MM.1S (cell line): ENCODE data around the gene CSNK1A1L.

Experiments used
- DNase-seq: peaks from one replicate; pipeline ENCODE4 v3.0.0-alpha.2; 2015
- H2AFZ ChIP-seq: fragments of 300-600 bp; sonication (generic); 2 replicates; pipeline ENCODE4 v1.6.0; 2016; ENCODE audit warnings: antibody characterized with exemption, low read length
- H3F3A ChIP-seq: fragments of 300-600 bp; sonication (generic); 2 replicates; pipeline ENCODE4 v1.6.1; 2016; ENCODE audit warnings: mild to moderate bottlenecking, antibody characterized with exemption, low read length, moderate library complexity, mixed read lengths; ENCODE audit not compliant: insufficient read depth
- H3K27ac ChIP-seq: fragments of 300-600 bp; sonication (generic); 2 replicates; pipeline ENCODE4 v1.5.1; 2016; ENCODE audit warnings: mild to moderate bottlenecking, low read length
- H3K27me3 ChIP-seq: fragments of 300-600 bp; sonication (generic); replicated peaks from 2 replicates; pipeline ENCODE4 v1.6.0; 2016; ENCODE audit warnings: low read length; ENCODE audit not compliant: insufficient read depth
- H3K36me3 ChIP-seq: fragments of 300-600 bp; sonication (generic); replicated peaks from 2 replicates; pipeline ENCODE4 v1.6.1; 2016; ENCODE audit warnings: mild to moderate bottlenecking, low read length, mixed read lengths; ENCODE audit not compliant: insufficient read depth
- H3K4me1 ChIP-seq: fragments of 300-600 bp; sonication (generic); 2 replicates; pipeline ENCODE4 v1.6.1; 2016; ENCODE audit warnings: low read length, mixed read lengths
- H3K4me2 ChIP-seq: fragments of 300-600 bp; sonication (generic); 2 replicates; pipeline ENCODE4 v1.6.0; 2016; ENCODE audit warnings: low read depth, low read length
- H3K4me3 ChIP-seq: fragments of 300-600 bp; sonication (generic); 2 replicates; pipeline ENCODE4 v1.5.1; 2016; ENCODE audit warnings: low read length, mixed read lengths
- H3K79me2 ChIP-seq: fragments of 300-600 bp; sonication (generic); 2 replicates; pipeline ENCODE4 v1.6.1; 2016; ENCODE audit warnings: mixed run types, low read length, mixed read lengths
- H3K9ac ChIP-seq: fragments of 300-600 bp; sonication (generic); 2 replicates; pipeline ENCODE4 v1.6.1; 2016; ENCODE audit warnings: low read length, mixed read lengths
- H3K9me2 ChIP-seq: fragments of 300-600 bp; sonication (generic); replicated peaks from 2 replicates; pipeline ENCODE4 v1.6.1; 2016; ENCODE audit warnings: mild to moderate bottlenecking, low read length, mixed read lengths; ENCODE audit not compliant: insufficient read depth
- H3K9me3 ChIP-seq: fragments of 300-600 bp; sonication (generic); replicated peaks from 2 replicates; pipeline ENCODE4 v1.6.1; 2016; ENCODE audit warnings: mild to moderate bottlenecking, low read length, mixed read lengths; ENCODE audit not compliant: insufficient read depth
- H4K20me1 ChIP-seq: fragments of 300-600 bp; sonication (generic); 2 replicates; pipeline ENCODE4 v1.6.1; 2016; ENCODE audit warnings: mild to moderate bottlenecking, low read length, moderate library complexity, mixed read lengths; ENCODE audit not compliant: insufficient read depth
- CTCF ChIP-seq: fragments of 300-600 bp; sonication (generic); IDR thresholded peaks from 2 replicates; pipeline ENCODE4 v1.5.1; 2016; ENCODE audit warnings: antibody characterized with exemption, low read length, mixed read lengths
- EZH2 ChIP-seq: fragments of 300-600 bp; sonication (generic); optimal IDR thresholded peaks from 2 replicates; pipeline ENCODE3; 2017; ENCODE audit warnings: low read depth, mild to moderate bottlenecking, antibody characterized with exemption, low read length, mixed read lengths
- EZH2phosphoT487 ChIP-seq: fragments of 300-600 bp; sonication (generic); IDR thresholded peaks from 2 replicates; pipeline ENCODE4 v1.6.1; 2018; ENCODE audit warnings: antibody characterized with exemption, low read length

Gene CSNK1A1L

GRCh38 chr13:37072024-37072423, 33.4 kb downstream of the CSNK1A1L start:
- H3K4me3 ChIP-seq: no peak overlapping the region
- no peak overlapping the region for H3K27ac ChIP-seq
- H3K27me3 ChIP-seq: no peaks in the 10 kb centered on the region
- H3K9me2 ChIP-seq: no peaks in the 10 kb centered on the region
- H3K9ac ChIP-seq: no peak overlapping the region
- H3F3A ChIP-seq: no peaks in the 10 kb centered on the region
- H3K4me2 ChIP-seq: no peak overlapping the region
- no peak for TF ChIP-seq CTCF
- no peak for TF ChIP-seq EZH2
- TF ChIP-seq EZH2phosphoT487: no peak
- H3K9me3 ChIP-seq: no peaks in the 10 kb centered on the region
- H2AFZ ChIP-seq: no peak overlapping the region
- no peak for DNase-seq
- no peaks in the 10 kb centered on the region for H3K79me2 ChIP-seq
- no peaks in the 10 kb centered on the region for H3K4me1 ChIP-seq
- H4K20me1 ChIP-seq: no peaks in the 10 kb centered on the region
- H3K36me3 ChIP-seq: no peaks in the 10 kb centered on the region

- no peak overlapping the region for H3K27ac ChIP-seq
- H3K27me3 ChIP-seq: no peaks in the 10 kb centered on the region
- no peaks in the 10 kb centered on the region for H3K9me2 ChIP-seq
- H3K4me1 ChIP-seq: no peaks in the 10 kb centered on the region
- H3K79me2 ChIP-seq: no peaks in the 10 kb centered on the region
- H3K9ac ChIP-seq: no peak overlapping the region
- no peaks in the 10 kb centered on the region for H3K36me3 ChIP-seq
- no peak overlapping the region for H3K4me2 ChIP-seq
- no peak overlapping the region for H3K4me3 ChIP-seq
- DNase-seq: no peak
- H3K9me3 ChIP-seq: no peaks in the 10 kb centered on the region
- no peaks in the 10 kb centered on the region for H4K20me1 ChIP-seq
- H2AFZ ChIP-seq: no peak overlapping the region
- TF ChIP-seq EZH2phosphoT487 (no peak), EZH2 (no peak), CTCF (no peak)
- no peaks in the 10 kb centered on the region for H3F3A ChIP-seq
Observed at GRCh38 chr13:37070956-37071355, 34.5 kb downstream of the CSNK1A1L start.

GRCh38 chr13:37070145-37070695, 35.2 kb downstream of the CSNK1A1L start:
- Histone ChIP-seq H3K79me2 (no peaks in the 10 kb centered on the region), H3K27ac (no peak overlapping the region), H3K9me2 (no peaks in the 10 kb centered on the region), H3K9me3 (no peaks in the 10 kb centered on the region), H3K4me1 (no peaks in the 10 kb centered on the region), H3F3A (no peaks in the 10 kb centered on the region), H2AFZ (no peak overlapping the region), H3K27me3 (no peaks in the 10 kb centered on the region), H4K20me1 (no peaks in the 10 kb centered on the region), H3K4me3 (no peak overlapping the region), H3K36me3 (no peaks in the 10 kb centered on the region), H3K9ac (no peak overlapping the region), H3K4me2 (no peak overlapping the region)
- TF ChIP-seq EZH2: no peak
- TF ChIP-seq CTCF: no peak
- TF ChIP-seq EZH2phosphoT487: no peak
- DNase-seq: no peak
